Chondrocyte (in vitro differentiated cells): ENCODE measurements around the gene COX19. TPM values are rescaled to one million over a fixed set of nuclear protein-coding genes. Genes with fewer than 3 reads are reported as not detected.

Experiments used
- DNase-seq: peaks from one replicate; pipeline ENCODE4 v3.0.0; 2021; ENCODE audit warnings: mixed read lengths, low spot score
- H3K27ac Mint-ChIP-seq: one replicate; pipeline ENCODE4 v1.8.0; 2021; ENCODE audit warnings: mild to moderate bottlenecking, moderate library complexity, mixed read lengths; ENCODE audit not compliant: unreplicated experiment
- H3K27me3 Mint-ChIP-seq: 2 replicates; pipeline ENCODE4 v1.8.0; 2021; ENCODE audit warnings: low read depth, mixed read lengths
- H3K36me3 Mint-ChIP-seq: 2 replicates; pipeline ENCODE4 v1.8.0; 2021; ENCODE audit warnings: low read depth, mixed read lengths
- H3K4me1 Mint-ChIP-seq: 2 replicates; pipeline ENCODE4 v1.8.0; 2021; ENCODE audit warnings: low read depth, mild to moderate bottlenecking, mixed read lengths
- H3K4me3 Mint-ChIP-seq: one replicate; pipeline ENCODE4 v1.8.0; 2021; ENCODE audit warnings: mild to moderate bottlenecking, moderate library complexity, mixed read lengths; ENCODE audit not compliant: unreplicated experiment
- H3K9me3 Mint-ChIP-seq: 2 replicates; pipeline ENCODE4 v1.8.0; 2021; ENCODE audit warnings: low read depth, mixed read lengths
- total RNA-seq: library from RNA; stranded (reverse); gene quantifications from 3 replicates; pipeline ENCODE4 v1.2.1, GENCODE V29; 2021
- TF ChIP-seq, protein P1 (sequence below): fragments of 200-600 bp; sonication (generic); IDR thresholded peaks from 2 replicates; pipeline ENCODE4 v1.5.0; 2021; ENCODE audit warnings: antibody characterized with exemption, mild to moderate bottlenecking, moderate library complexity

COX19 gene
- total RNA-seq, 1 donor from 2014 or later = 9.6 TPM

DNA sequence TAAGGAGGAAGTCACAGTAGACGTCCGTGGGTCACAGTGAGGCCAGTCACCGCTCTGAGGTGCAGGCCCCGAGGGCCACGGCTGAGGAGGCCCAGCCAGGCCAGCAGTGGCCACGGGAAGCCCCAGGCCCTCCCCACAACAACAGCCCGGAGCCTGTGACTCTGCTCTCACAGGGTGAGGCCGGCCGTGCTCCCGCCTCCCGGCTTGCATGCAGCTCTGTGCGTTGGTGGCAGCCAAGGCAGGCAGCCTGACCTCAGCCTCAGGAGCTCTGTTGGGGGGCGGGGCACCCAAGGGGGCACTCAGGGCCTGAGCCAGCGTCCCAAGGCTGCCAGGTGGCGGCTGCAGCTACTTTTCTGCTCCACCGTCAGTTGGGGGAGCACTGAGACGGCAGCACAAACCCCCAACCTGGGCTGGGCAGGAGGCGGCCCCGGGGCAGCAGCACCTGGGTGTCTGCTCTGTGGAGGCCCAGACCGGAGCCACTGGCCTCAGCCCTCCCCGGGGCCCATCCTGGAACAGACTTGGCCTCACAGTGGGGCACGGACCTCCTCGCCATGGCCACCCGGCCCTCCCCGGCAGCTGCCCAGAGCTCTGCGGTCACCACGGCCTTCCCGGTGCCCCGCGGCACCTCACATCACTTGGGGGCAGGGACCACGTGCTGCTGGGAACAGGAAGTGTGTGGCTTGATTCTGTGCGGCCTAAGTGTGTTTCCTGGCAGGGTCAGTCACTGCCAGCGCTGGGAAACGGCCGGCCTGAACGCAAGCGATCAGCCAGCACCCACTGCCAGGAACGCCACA, 20.9 kb upstream of the COX19 start:
- H3K27me3 Mint-ChIP-seq = no peaks in the 10 kb centered on the region
- H3K36me3 Mint-ChIP-seq = peaks cover 1% of the 10 kb centered on the region
- no peak overlapping the region for H3K4me3 Mint-ChIP-seq
- DNase-seq = no peak
- H3K9me3 Mint-ChIP-seq = no peaks in the 10 kb centered on the region
- TF ChIP-seq, protein P1, sequence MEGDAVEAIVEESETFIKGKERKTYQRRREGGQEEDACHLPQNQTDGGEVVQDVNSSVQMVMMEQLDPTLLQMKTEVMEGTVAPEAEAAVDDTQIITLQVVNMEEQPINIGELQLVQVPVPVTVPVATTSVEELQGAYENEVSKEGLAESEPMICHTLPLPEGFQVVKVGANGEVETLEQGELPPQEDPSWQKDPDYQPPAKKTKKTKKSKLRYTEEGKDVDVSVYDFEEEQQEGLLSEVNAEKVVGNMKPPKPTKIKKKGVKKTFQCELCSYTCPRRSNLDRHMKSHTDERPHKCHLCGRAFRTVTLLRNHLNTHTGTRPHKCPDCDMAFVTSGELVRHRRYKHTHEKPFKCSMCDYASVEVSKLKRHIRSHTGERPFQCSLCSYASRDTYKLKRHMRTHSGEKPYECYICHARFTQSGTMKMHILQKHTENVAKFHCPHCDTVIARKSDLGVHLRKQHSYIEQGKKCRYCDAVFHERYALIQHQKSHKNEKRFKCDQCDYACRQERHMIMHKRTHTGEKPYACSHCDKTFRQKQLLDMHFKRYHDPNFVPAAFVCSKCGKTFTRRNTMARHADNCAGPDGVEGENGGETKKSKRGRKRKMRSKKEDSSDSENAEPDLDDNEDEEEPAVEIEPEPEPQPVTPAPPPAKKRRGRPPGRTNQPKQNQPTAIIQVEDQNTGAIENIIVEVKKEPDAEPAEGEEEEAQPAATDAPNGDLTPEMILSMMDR = no peak
- peaks cover 8% of the 10 kb centered on the region for H3K4me1 Mint-ChIP-seq
- H3K27ac Mint-ChIP-seq = no peak overlapping the region

DNA sequence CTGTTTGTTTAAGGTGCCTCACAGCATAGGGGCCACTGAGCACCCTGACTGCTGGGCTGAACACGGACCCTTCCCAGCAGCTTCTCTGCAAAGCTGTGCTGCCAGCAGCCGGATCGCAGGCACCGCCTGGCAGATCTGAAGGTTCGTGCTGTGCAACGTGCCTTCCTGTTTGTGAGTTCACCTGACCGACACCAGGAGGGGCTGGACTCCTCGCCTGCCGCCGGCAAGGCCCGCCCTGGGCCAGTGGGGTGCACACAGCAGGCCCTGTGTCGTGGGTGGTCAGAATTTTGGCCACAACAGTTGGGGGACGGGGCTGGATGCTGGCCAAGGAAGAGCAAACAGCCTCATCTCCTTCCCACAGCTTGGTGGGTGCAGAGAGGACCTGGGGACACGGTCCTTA, 20.2 kb upstream of the COX19 start:
- Mint-ChIP-seq H3K4me1 (peaks cover 8% of the 10 kb centered on the region), H3K27ac (no peak overlapping the region)

GRCh38 chr7:994592-995308, 19.4 kb upstream of the COX19 start:
- H3K9me3 Mint-ChIP-seq = no peaks in the 10 kb centered on the region
- no peak for DNase-seq
- H3K4me3 Mint-ChIP-seq = no peak overlapping the region
- peaks cover 1% of the 10 kb centered on the region for H3K36me3 Mint-ChIP-seq
- peak overlapping the region; percentile 59 for H3K27ac Mint-ChIP-seq
- TF ChIP-seq, protein P1 = no peak
- no peaks in the 10 kb centered on the region for H3K27me3 Mint-ChIP-seq
- peaks cover 8% of the 10 kb centered on the region for H3K4me1 Mint-ChIP-seq

More for the DNA sequence above, 20.2 kb upstream of the COX19 start:
- Mint-ChIP-seq H3K27me3 (no peaks in the 10 kb centered on the region), H3K36me3 (peaks cover 1% of the 10 kb centered on the region), H3K9me3 (no peaks in the 10 kb centered on the region), H3K4me3 (no peak overlapping the region)
- TF ChIP-seq, protein P1 = no peak
- no peak for DNase-seq

DNA sequence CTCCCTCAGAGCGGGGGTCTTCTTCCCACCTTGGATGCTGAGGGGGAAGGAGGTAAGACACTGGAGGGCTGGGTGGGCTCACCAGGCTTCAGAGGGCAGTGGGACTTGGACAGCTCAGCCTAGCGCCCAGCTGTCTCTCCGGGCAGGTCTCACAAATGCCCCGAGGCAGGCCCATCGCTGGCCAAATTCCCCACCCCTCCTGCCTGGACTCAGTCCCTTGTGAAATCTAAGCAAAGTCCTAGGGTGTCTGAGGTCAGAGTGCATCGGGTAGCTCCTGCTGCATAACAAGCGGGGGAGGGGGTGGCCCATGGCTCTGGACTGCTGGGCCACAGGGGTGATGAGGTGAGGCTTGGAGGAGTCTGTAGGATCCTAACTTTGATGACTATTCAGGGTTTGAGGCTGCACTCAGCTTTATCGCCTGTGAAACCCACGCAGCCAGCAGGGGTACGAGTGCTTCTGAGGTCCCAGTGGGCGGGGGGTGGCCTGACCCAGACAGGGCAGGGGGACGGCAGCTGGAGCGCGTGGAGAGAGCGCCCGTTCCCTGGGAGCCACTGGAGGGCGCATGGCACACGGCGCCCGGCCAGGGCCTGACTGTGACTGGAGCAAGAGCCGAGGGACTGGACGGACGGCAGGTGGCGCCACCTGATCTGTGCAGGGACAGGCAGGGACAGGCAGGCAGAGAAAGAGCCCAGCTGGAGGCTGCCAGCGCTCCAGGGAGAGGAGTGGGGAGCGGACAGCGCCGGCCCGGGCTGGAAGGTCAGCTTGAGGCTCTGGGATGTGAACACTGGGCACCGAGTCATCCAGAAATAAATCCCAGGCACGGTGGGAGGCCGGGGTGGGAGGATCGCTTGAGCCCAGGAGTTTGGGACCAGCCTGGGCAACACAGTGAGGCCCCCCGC, 17.6 kb upstream of the COX19 start:
- Mint-ChIP-seq H3K36me3 (peaks cover 1% of the 10 kb centered on the region), H3K9me3 (no peaks in the 10 kb centered on the region), H3K4me3 (peak overlapping the region; percentile 4), H3K27ac (no peak overlapping the region), H3K27me3 (no peaks in the 10 kb centered on the region), H3K4me1 (peaks cover 8% of the 10 kb centered on the region)
- TF ChIP-seq, protein P1 = peak; percentile 100
- DNase-seq = no peak
